GM23248 (cell line): ENCODE measurements around the gene FBXW9. TPM values are rescaled to one million over a fixed set of nuclear protein-coding genes. Genes with fewer than 3 reads are reported as not detected.

Experiments
- DNase-seq: peaks from one replicate; pipeline ENCODE4 v3.0.0-alpha.2; 2015
- H2AFZ ChIP-seq: fragments of 200-600 bp; sonication (generic); 2 replicates; pipeline ENCODE4 v1.6.1; 2016; ENCODE audit warnings: antibody characterized with exemption
- H3F3A ChIP-seq: fragments of 200-600 bp; sonication (generic); 2 replicates; pipeline ENCODE4 v1.6.1; 2016; ENCODE audit warnings: mild to moderate bottlenecking, antibody characterized with exemption, mixed run types; ENCODE audit not compliant: insufficient read depth
- H3K27ac ChIP-seq: fragments of 200-600 bp; sonication (generic); 2 replicates; pipeline ENCODE4 v1.5.1; 2016; ENCODE audit warnings: mild to moderate bottlenecking
- H3K27me3 ChIP-seq: fragments of 200-600 bp; sonication (generic); replicated peaks from 2 replicates; pipeline ENCODE4 v1.6.1; 2016; ENCODE audit warnings: mild to moderate bottlenecking; ENCODE audit not compliant: insufficient read depth
- H3K36me3 ChIP-seq: fragments of 200-600 bp; sonication (generic); 2 replicates; pipeline ENCODE4 v1.6.1; 2016; ENCODE audit warnings: low read depth, mild to moderate bottlenecking
- H3K4me1 ChIP-seq: fragments of 200-600 bp; sonication (generic); 2 replicates; pipeline ENCODE4 v1.6.1; 2016; ENCODE audit warnings: mild to moderate bottlenecking; ENCODE audit not compliant: insufficient read depth
- H3K4me2 ChIP-seq: fragments of 200-600 bp; sonication (generic); one replicate; pipeline ENCODE4 v1.6.1; 2016; ENCODE audit warnings: mild to moderate bottlenecking; ENCODE audit not compliant: unreplicated experiment
- H3K4me3 ChIP-seq: fragments of 200-600 bp; sonication (generic); 2 replicates; pipeline ENCODE4 v1.5.1; 2016; ENCODE audit warnings: mild to moderate bottlenecking
- H3K79me2 ChIP-seq: fragments of 200-600 bp; sonication (generic); 2 replicates; pipeline ENCODE4 v1.6.1; 2016; ENCODE audit warnings: mild to moderate bottlenecking; ENCODE audit not compliant: insufficient read depth
- H3K9ac ChIP-seq: fragments of 200-600 bp; sonication (generic); 2 replicates; pipeline ENCODE4 v1.6.1; 2016; ENCODE audit warnings: mild to moderate bottlenecking
- H3K9me2 ChIP-seq: fragments of 200-600 bp; sonication (generic); 2 replicates; pipeline ENCODE4 v1.6.1; 2016; ENCODE audit warnings: mixed run types, mild to moderate bottlenecking, moderate library complexity; ENCODE audit not compliant: insufficient read depth
- H3K9me3 ChIP-seq: fragments of 200-600 bp; sonication (generic); one replicate; pipeline ENCODE4 v1.6.1; 2017; ENCODE audit warnings: low read depth
- H4K20me1 ChIP-seq: fragments of 200-600 bp; sonication (generic); 2 replicates; pipeline ENCODE4 v1.6.0; 2016; ENCODE audit not compliant: insufficient read depth
- EZH2 ChIP-seq: fragments of 200-600 bp; sonication (generic); IDR thresholded peaks from 2 replicates; pipeline ENCODE4 v1.6.1; 2018; ENCODE audit warnings: antibody characterized with exemption, mild to moderate bottlenecking; ENCODE audit not compliant: insufficient read depth, poor library complexity, severe bottlenecking
- EZH2phosphoT487 ChIP-seq: fragments of 200-600 bp; sonication (generic); IDR thresholded peaks from 2 replicates; pipeline ENCODE4 v1.6.1; 2018; ENCODE audit warnings: antibody characterized with exemption, moderate library complexity, mild to moderate bottlenecking, low read depth; ENCODE audit not compliant: insufficient read depth
- WGBS, 2 experiments: methylation state at CpG; one replicate each; pipeline ENCODE4 v1.1.6; 2015 to 2017; ENCODE audit warnings: low lambda C conversion rate in 2 of 2, low coverage in 1 of 2; ENCODE audit errors: missing lambda C conversion rate in 2 of 2; 5-methylcytosine and 5-hydroxymethylcytosine counted together
- in situ Hi-C: fragments of 300-500 bp; cut with MboI; formaldehyde crosslinking; loops from 2 replicates; pipeline ENCODE4 v1.15.0; 2020
- polyA plus RNA-seq: library from polyadenylated mRNA; unstranded; fragments of >200 nt; fragmentation: Nextera tagmentation; extraction: Ambion mirVana; gene quantifications from 2 replicates; pipeline ENCODE4 v1.2.1, GENCODE V29; 2016
- total RNA-seq: library from RNA; depleted of rRNA; stranded (reverse); fragments of >200 nt; shearing (Covaris generic); gene quantifications from 2 replicates; pipeline ENCODE4 v1.2.3, GENCODE V29; 2014

FBXW9 gene
- total and polyA plus RNA-seq, 2 experiments from 2014 or later = 14.2 to 22.3 TPM

DNA sequence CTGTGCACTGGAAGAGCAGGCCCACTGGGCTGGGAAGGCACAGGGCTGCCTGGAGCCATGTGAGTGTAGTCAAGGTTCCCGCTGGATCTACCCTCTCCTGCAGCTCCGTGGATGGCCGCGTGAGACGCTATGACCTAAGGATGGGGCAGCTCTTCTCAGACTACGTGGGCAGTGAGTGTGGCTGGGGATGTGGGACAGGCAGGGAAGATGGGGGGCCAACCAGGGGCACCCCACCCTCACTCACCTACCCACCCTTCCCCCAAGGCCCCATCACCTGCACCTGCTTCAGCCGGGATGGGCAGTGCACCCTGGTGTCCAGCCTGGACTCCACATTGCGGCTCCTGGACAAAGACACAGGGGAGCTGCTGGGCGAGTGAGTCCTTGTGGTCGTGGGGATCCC lies 23.7 kb downstream of the FBXW9 start:
- TF ChIP-seq EZH2 = no peak
- TF ChIP-seq EZH2phosphoT487 = no peak
- peaks cover 6% of the 10 kb centered on the region; the same call in 1 of the 2 replicates for H3F3A ChIP-seq
- in situ Hi-C loops = loop anchor here (10.0 kb wide), 1 partner anchor 108 kb away; no protein-coding TSS in a partner anchor
- no peaks in the 10 kb centered on the region for H4K20me1 ChIP-seq
- 84 to 86% methylated on average over 5 to 10 of the region's 10 CpGs for WGBS, 2 experiments
- H3K27ac ChIP-seq = no peak overlapping the region
- no peaks in the 10 kb centered on the region for H3K27me3 ChIP-seq
- H3K4me1 ChIP-seq = peaks cover 17% of the 10 kb centered on the region; the same call in 1 of the 2 replicates
- H2AFZ ChIP-seq = no peak overlapping the region
- H3K4me2 ChIP-seq = no peak overlapping the region
- H3K79me2 ChIP-seq = peaks cover 48% of the 10 kb centered on the region
- H3K4me3 ChIP-seq = no peak overlapping the region
- H3K9me3 ChIP-seq = no peaks in the 10 kb centered on the region
- H3K9ac ChIP-seq = no peak overlapping the region
- DNase-seq = no peak
- H3K9me2 ChIP-seq = no peaks in the 10 kb centered on the region
- H3K36me3 ChIP-seq = peaks cover 12% of the 10 kb centered on the region; the same call in 1 of the 2 replicates

DNA sequence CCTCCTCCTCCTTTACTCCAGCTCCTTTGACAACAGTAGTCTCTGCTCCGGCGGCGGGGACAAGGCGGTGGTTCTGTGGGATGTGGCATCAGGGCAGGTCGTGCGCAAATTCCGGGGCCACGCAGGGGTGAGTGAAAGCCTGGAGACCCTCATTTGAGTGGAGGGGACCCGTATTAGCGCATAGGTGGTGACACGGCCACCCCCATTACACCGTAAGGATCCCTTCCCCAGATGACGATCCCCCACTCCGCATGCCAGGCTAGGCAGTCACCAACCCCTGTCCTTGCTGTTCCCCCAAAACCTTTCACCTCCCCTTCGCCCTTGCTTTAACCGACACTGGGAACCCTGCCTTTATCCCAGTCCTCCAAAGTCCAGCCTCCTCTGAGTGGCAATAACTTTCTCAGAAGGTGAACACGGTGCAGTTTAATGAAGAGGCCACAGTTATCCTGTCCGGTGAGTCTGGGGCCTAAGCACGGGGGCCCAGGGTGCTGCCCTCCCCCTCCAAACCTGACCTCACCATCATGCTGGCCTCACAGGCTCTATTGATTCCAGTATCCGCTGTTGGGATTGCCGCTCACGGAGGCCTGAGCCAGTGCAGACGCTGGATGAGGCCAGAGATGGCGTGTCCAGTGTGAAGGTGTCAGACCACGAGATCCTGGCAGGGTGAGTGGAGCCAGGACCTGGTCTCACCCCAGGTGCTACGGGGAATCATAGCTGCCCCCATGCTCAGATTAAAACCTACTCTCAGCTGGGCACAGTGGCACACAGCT lies 26.1 kb downstream of the FBXW9 start:
- Histone ChIP-seq H3K27ac (peak overlapping the region; percentile 93), H3K4me2 (peak overlapping the region; percentile 96), H3K79me2 (peaks cover 69% of the 10 kb centered on the region), H3K9me3 (no peaks in the 10 kb centered on the region), H3K4me1 (peaks cover 26% of the 10 kb centered on the region), H3K9ac (peak overlapping the region; percentile 96), H2AFZ (peak overlapping the region; percentile 96; the same call in 1 of the 2 replicates), H3F3A (peaks cover 6% of the 10 kb centered on the region; the same call in 1 of the 2 replicates), H3K4me3 (peak overlapping the region; percentile 82), H3K27me3 (no peaks in the 10 kb centered on the region), H3K9me2 (no peaks in the 10 kb centered on the region), H4K20me1 (no peaks in the 10 kb centered on the region), H3K36me3 (peaks cover 5% of the 10 kb centered on the region; the same call in 1 of the 2 replicates)
- WGBS, 2 experiments = 35 to 41% methylated on average over 21 to 26 of the region's 26 CpGs
- in situ Hi-C loops = loop anchor here (10.0 kb wide), 1 partner anchor 106 kb away; no protein-coding TSS in a partner anchor
- TF ChIP-seq EZH2phosphoT487 = no peak
- TF ChIP-seq EZH2 = no peak
- no peak for DNase-seq

DNA sequence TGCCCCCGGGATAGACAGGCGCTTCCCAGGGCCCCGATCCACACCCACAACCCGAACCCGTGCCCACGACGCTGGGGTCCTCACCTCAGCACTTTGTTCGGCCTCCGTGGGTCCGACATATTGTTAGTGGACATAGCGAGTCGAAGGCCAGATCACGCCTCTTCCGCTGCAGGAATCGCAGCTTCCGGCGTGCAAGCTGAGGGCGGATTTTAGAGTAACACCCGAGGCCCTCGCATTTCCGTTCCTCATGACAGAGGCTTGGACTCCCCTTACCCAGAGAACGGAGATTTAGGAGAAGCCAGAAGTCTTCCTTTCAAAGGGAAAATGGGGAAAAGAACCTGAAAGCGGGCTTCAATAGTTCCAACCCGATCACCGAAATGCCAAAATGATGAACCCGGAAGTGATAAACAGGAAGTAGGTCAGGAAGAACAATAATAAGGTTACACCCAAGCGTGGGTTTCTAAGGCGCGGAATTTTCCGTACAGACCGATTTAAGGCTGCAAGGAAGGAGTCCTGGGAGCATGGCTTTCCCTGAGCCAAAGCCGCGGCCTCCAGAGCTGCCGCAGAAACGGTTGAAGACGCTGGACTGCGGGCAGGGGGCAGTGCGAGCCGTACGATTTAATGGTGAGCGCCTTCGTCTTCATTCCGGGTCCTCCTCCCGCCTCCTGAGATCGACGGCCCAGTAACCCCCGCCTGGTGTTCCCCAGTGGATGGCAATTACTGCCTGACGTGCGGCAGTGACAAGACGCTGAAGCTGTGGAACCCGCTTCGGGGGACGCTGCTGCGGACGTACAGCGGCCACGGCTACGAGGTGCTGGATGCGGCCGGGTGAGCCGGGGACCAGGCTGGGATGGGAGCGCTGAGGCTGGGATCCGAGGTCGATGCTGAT lies 26.9 kb downstream of the FBXW9 start:
- WGBS, 2 experiments = 0 to 1% methylated on average over 52 to 64 of the region's 64 CpGs
- H3K4me1 ChIP-seq = peaks cover 26% of the 10 kb centered on the region
- peaks cover 5% of the 10 kb centered on the region; the same call in 1 of the 2 replicates for H3K36me3 ChIP-seq
- H3K9ac ChIP-seq = peak overlapping the region; percentile 96
- H3K9me3 ChIP-seq = no peaks in the 10 kb centered on the region
- peak overlapping the region; percentile 82 for H3K4me3 ChIP-seq
- in situ Hi-C loops = loop anchor here (10.0 kb wide), 1 partner anchor 105 kb away; no protein-coding TSS in a partner anchor
- DNase-seq = peak; percentile 93
- peaks cover 6% of the 10 kb centered on the region; the same call in 1 of the 2 replicates for H3F3A ChIP-seq
- H3K9me2 ChIP-seq = no peaks in the 10 kb centered on the region
- peaks cover 71% of the 10 kb centered on the region for H3K79me2 ChIP-seq
- H3K27me3 ChIP-seq = no peaks in the 10 kb centered on the region
- H2AFZ ChIP-seq = peak overlapping the region; percentile 96
- peak overlapping the region; percentile 93 for H3K27ac ChIP-seq
- no peaks in the 10 kb centered on the region for H4K20me1 ChIP-seq
- H3K4me2 ChIP-seq = peak overlapping the region; percentile 96
- TF ChIP-seq EZH2phosphoT487 = no peak
- no peak for TF ChIP-seq EZH2

DNA sequence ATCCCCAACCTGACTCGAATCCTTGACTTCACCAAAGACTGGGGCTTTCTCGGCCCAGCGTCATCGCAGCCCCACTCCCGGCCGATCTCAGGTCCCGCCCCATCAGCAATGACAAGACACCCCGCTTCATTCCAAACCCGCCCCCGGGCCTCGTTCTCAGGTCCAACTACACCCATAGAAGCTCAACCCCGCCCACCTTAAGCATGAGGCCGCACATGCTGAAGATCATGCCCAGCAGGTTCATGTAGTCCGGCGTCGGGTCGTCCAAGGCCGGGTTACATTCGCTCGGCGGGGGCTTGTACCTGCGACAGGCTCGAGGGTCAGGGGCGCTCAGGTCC lies 27.5 kb downstream of the FBXW9 start:
- Histone ChIP-seq H3K79me2 (peaks cover 66% of the 10 kb centered on the region), H3K27ac (peak overlapping the region; percentile 93), H3K4me1 (peaks cover 26% of the 10 kb centered on the region), H2AFZ (peak overlapping the region; percentile 96), H3K4me3 (peak overlapping the region; percentile 82), H3K9me2 (no peaks in the 10 kb centered on the region), H3K9ac (peak overlapping the region; percentile 96), H3K36me3 (peaks cover 5% of the 10 kb centered on the region; the same call in 1 of the 2 replicates), H3K27me3 (no peaks in the 10 kb centered on the region), H4K20me1 (no peaks in the 10 kb centered on the region), H3F3A (peaks cover 6% of the 10 kb centered on the region; the same call in 1 of the 2 replicates), H3K9me3 (no peaks in the 10 kb centered on the region), H3K4me2 (peak overlapping the region; percentile 96)
- DNase-seq = peak; percentile 90
- in situ Hi-C loops = no loop called here
- WGBS, 2 experiments = 1% methylated on average over 23 to 24 of the region's 24 CpGs
- TF ChIP-seq EZH2phosphoT487 (no peak), EZH2 (no peak)
